Endothelial cell of umbilical vein (primary cell): Measurements from ENCODE around the gene ACTR3C. TPM values are rescaled to one million over a fixed set of nuclear protein-coding genes. Genes with fewer than 3 reads are reported as not detected.

Experiments used
- BruUV-seq: library from RNA; stranded (reverse); fragments of 400-500 nt; replicated peaks from 2 replicates; lab custom pipeline; 2021; lab: Mats Ljungman, UMichigan
- CTCF ChIA-PET: fragments of 300-600, 350-600 bp; sonication (Branson Sonifier 250); formaldehyde crosslinking; loops from one replicate; lab custom pipeline; 2021; ENCODE audit warnings: antibody characterized with exemption, inconsistent platforms; lab: Charles Lee
- POLR2A ChIA-PET: fragments of 300-600, 350-600 bp; sonication (Branson Sonifier 250); formaldehyde crosslinking; loops from one replicate; lab custom pipeline; 2021; ENCODE audit warnings: antibody characterized with exemption, inconsistent platforms; lab: Charles Lee
- DNase-seq: peaks from one replicate; pipeline ENCODE4 v3.0.0-alpha.2; 2011; ENCODE audit warnings: low read depth, low spot score
- FAIRE-seq: peaks from 2 replicates; lab custom pipeline; 2011; peaks lifted over from hg19 to GRCh38; lab: Jason Lieb, UNC
- H2AFZ ChIP-seq: 2 replicates; pipeline ENCODE4 v1.6.0; 2012; ENCODE audit warnings: low read depth, low read length, control low read depth, inconsistent platforms
- H3K27ac ChIP-seq: 2 replicates; pipeline ENCODE4 v1.5.1; 2011; ENCODE audit warnings: low read depth, mild to moderate bottlenecking, control low read depth, low read length, moderate library complexity; ENCODE audit not compliant: insufficient read depth
- H3K27me3 ChIP-seq, 2 experiments: 2 replicates each; pipeline versions ENCODE4 v1.6.0 to v1.6.1; 2011; ENCODE audit warnings: low read length in 2 of 2, mixed read lengths in 1 of 2; ENCODE audit not compliant: control insufficient read depth in 2 of 2, insufficient read depth in 2 of 2
- H3K36me3 ChIP-seq, 2 experiments: 2 replicates in 1 of 2; 3 replicates in 1 of 2; pipeline ENCODE4 v1.5.1; 2011; ENCODE audit warnings: low read length in 2 of 2, mild to moderate bottlenecking in 1 of 2, moderate library complexity in 1 of 2; ENCODE audit not compliant: control insufficient read depth in 2 of 2, insufficient read depth in 2 of 2; ENCODE audit errors: extremely low read depth in 1 of 2
- H3K4me1 ChIP-seq: 3 replicates; pipeline ENCODE4 v1.5.1; 2011; ENCODE audit warnings: mild to moderate bottlenecking, low read length; ENCODE audit not compliant: control insufficient read depth, insufficient read depth; ENCODE audit errors: extremely low read depth
- H3K4me2 ChIP-seq: 2 replicates; pipeline ENCODE4 v1.6.1; 2011; ENCODE audit warnings: low read length, control low read depth, mixed read lengths; ENCODE audit not compliant: insufficient read depth
- H3K4me3 ChIP-seq, 3 experiments: fragments of 200-600 bp in 1 of 3; sonication (generic), shearing (Covaris generic) in 1 of 3; replicated peaks in 1 of 3; 2 replicates each; pipeline ENCODE4 v1.5.1; 2011 to 2016; ENCODE audit warnings: control low read depth in 3 of 3, low read length in 3 of 3, mild to moderate bottlenecking in 2 of 3, inconsistent platforms in 1 of 3, low read depth in 1 of 3, moderate library complexity in 1 of 3; ENCODE audit not compliant: insufficient read depth in 1 of 3
- H3K79me2 ChIP-seq: 2 replicates; pipeline ENCODE4 v1.6.0; 2012; ENCODE audit warnings: low read length, inconsistent platforms; ENCODE audit not compliant: control insufficient read depth, insufficient read depth
- H3K9ac ChIP-seq: replicated peaks from 2 replicates; pipeline ENCODE3; 2011; ENCODE audit warnings: low read length, control low read depth; ENCODE audit not compliant: insufficient read depth; ENCODE audit errors: extremely low read depth
- H3K9me1 ChIP-seq: replicated peaks from 3 replicates; pipeline ENCODE4 v1.6.0; 2011; ENCODE audit warnings: mild to moderate bottlenecking, low read length; ENCODE audit not compliant: control insufficient read depth, insufficient read depth; ENCODE audit errors: extremely low read depth
- H3K9me3 ChIP-seq: replicated peaks from 2 replicates; pipeline ENCODE4 v1.5.1; 2012; ENCODE audit warnings: low read length, inconsistent platforms; ENCODE audit not compliant: control insufficient read depth, insufficient read depth
- H4K20me1 ChIP-seq: replicated peaks from 2 replicates; pipeline ENCODE3; 2011; ENCODE audit warnings: mild to moderate bottlenecking, low read length; ENCODE audit not compliant: control insufficient read depth, insufficient read depth; ENCODE audit errors: extremely low read depth
- CTCF ChIP-seq, 2 donors: IDR thresholded peaks; 1 replicate in 1 of 2; 2 replicates in 1 of 2; pipeline ENCODE4 v1.5.1; 2011; ENCODE audit warnings: low read length in 2 of 2, mild to moderate bottlenecking in 2 of 2, moderate library complexity in 2 of 2, control low read depth in 1 of 2, inconsistent platforms in 1 of 2, low read depth in 1 of 2; ENCODE audit not compliant: insufficient read depth in 1 of 2; ENCODE audit errors: extremely low read depth in 1 of 2
- EZH2 ChIP-seq: IDR thresholded peaks from 2 replicates; pipeline ENCODE4 v1.6.1; 2012; ENCODE audit warnings: borderline replicate concordance, low read depth, mild to moderate bottlenecking, moderate library complexity, low read length, inconsistent platforms; ENCODE audit not compliant: severe bottlenecking
- FOS ChIP-seq: IDR thresholded peaks from 2 replicates; pipeline ENCODE4 v1.6.1; 2011; ENCODE audit warnings: mild to moderate bottlenecking, low read length, moderate library complexity, borderline replicate concordance; ENCODE audit not compliant: insufficient read depth
- JUN ChIP-seq: IDR thresholded peaks from 2 replicates; pipeline ENCODE4 v1.6.1; 2011; ENCODE audit warnings: borderline replicate concordance, low read depth; ENCODE audit not compliant: insufficient read length, insufficient read depth
- MAX ChIP-seq: IDR thresholded peaks from 2 replicates; pipeline ENCODE4 v1.6.1; 2011; ENCODE audit not compliant: insufficient read depth, insufficient read length
- MYC ChIP-seq: IDR thresholded peaks from one replicate; pipeline ENCODE4 v1.6.1; 2011; ENCODE audit warnings: mild to moderate bottlenecking, low read depth, low read length
- POLR2A ChIP-seq: IDR thresholded peaks from 2 replicates; pipeline ENCODE4 v1.6.1; 2012; ENCODE audit warnings: low read depth, mild to moderate bottlenecking, control low read depth, low read length
- POLR2AphosphoS5 ChIP-seq: IDR thresholded peaks from 2 replicates; pipeline ENCODE4 v1.6.1; 2012; ENCODE audit warnings: low read depth, mild to moderate bottlenecking, control low read depth, low read length, moderate library complexity; ENCODE audit not compliant: insufficient read depth
- dilution Hi-C: fragments of 300-500 bp; cut with MboI; formaldehyde crosslinking; loops from one replicate; pipeline ENCODE4 v1.15.0; 2019; ENCODE audit warnings: low sequenced_read_pairs; ENCODE audit not compliant: extremely low pct_ligation_motif_present
- intact Hi-C: fragments of 100-400 bp; cut with micrococcal nuclease; formaldehyde crosslinking; loops from one replicate; pipeline ENCODE4 v1.10.0; 2022
- polyA plus RNA-seq, 4 experiments: library from polyadenylated mRNA; depleted of rRNA in 3 of 4; stranded (reverse) in 3 of 4; unstranded in 1 of 4; fragments of >200 nt; gene quantifications; 2 replicates each; pipeline versions ENCODE4 v1.2.1 to v1.2.3, GENCODE V29; 2011 to 2012; ENCODE audit warnings: missing spikeins in 1 of 4
- total RNA-seq: library from RNA; stranded (reverse); gene quantifications from 2 replicates; pipeline ENCODE4 v1.2.3, GENCODE V29; 2021

ACTR3C gene
- total and polyA plus RNA-seq, 2 donors (not counting 3 experiments of a cell fraction or from before 2014, with no cell fraction given), result 0.33 TPM; not detected in 1

GRCh38 chr7:150313870-150314269, 9.5 kb downstream of the ACTR3C start:
- Histone ChIP-seq H3K9me1 (no peaks in the 10 kb centered on the region), H3K79me2 (no peaks in the 10 kb centered on the region), H3K27ac (no peak overlapping the region), H3K4me2 (no peak overlapping the region), H3K9me3 (no peaks in the 10 kb centered on the region), H3K27me3 (peaks cover 2 to 5% of the 10 kb centered on the region in 2 experiments), H4K20me1 (no peaks in the 10 kb centered on the region), H3K4me1 (peaks cover 4% of the 10 kb centered on the region), H3K9ac (no peak overlapping the region), H3K36me3 (no peaks in the 10 kb centered on the region), H3K4me3 (no peak overlapping the region), H2AFZ (no peak overlapping the region)
- FAIRE-seq (no peak), DNase-seq (no peak)
- dilution Hi-C loops (no loop called here), intact Hi-C loops (no loop called here)
- ChIA-PET CTCF (interaction anchor here (1.4 kb wide), 1 partner anchor 41 kb away, joined by 3 read pairs; no protein-coding TSS in a partner anchor), POLR2A (no interaction called here)
- no TSS peak for BruUV-seq
- TF ChIP-seq POLR2AphosphoS5 (no peak), CTCF (IDR thresholded peaks at IDR 0.05; ENCODE audit: extremely low read depth in 1 of 2, insufficient read depth in 1 of 2, low read depth in 1 of 2, low read length in 2 of 2) (no peak), EZH2 (no peak), POLR2A (no peak), FOS (no peak), JUN (no peak), MAX (no peak), MYC (no peak)
